Neutrophil (primary cell): ENCODE measurements around the gene VTI1A.

Source experiments
- H3K27ac ChIP-seq: fragments of 200-600 bp; sonication (generic); 2 replicates; pipeline ENCODE4 v1.5.1; 2016; ENCODE audit warnings: mild to moderate bottlenecking, moderate library complexity
- H3K27me3 ChIP-seq: fragments of 200-600 bp; sonication (generic); 2 replicates; pipeline ENCODE4 v1.6.0; 2016; ENCODE audit warnings: mild to moderate bottlenecking
- H3K36me3 ChIP-seq: fragments of 200-600 bp; sonication (generic); 2 replicates; pipeline ENCODE4 v1.5.1; 2017
- H3K4me1 ChIP-seq, 2 experiments: fragments of 200-600 bp in 1 of 2; sonication (generic) in 1 of 2; 1 replicate in 1 of 2; 2 replicates in 1 of 2; pipeline versions ENCODE4 v1.5.1 to v1.6.1; 2013 to 2016; ENCODE audit warnings: low read depth in 1 of 2, low read length in 1 of 2, mild to moderate bottlenecking in 1 of 2, moderate library complexity in 1 of 2; ENCODE audit not compliant: control insufficient read depth in 1 of 2, insufficient read depth in 1 of 2
- H3K4me3 ChIP-seq, 2 experiments: fragments of 200-600 bp in 1 of 2; sonication (generic) in 1 of 2; 1 replicate in 1 of 2; 2 replicates in 1 of 2; pipeline ENCODE4 v1.5.1; 2013 to 2016; ENCODE audit warnings: low read depth in 1 of 2, low read length in 1 of 2, mild to moderate bottlenecking in 1 of 2, moderate library complexity in 1 of 2
- H3K9me3 ChIP-seq: fragments of 200-600 bp; sonication (generic); 2 replicates; pipeline ENCODE4 v1.5.1; 2016
- CTCF ChIP-seq: fragments of 200-600 bp; sonication (generic); IDR thresholded peaks from 2 replicates; pipeline ENCODE4 v1.5.1; 2016; ENCODE audit warnings: antibody characterized with exemption

VTI1A gene

GRCh38 chr10:112739592-112740353, 292.8 kb downstream of the VTI1A start:
- H3K27ac ChIP-seq: no peak overlapping the region
- no peaks in the 10 kb centered on the region for H3K9me3 ChIP-seq
- H3K36me3 ChIP-seq: no peaks in the 10 kb centered on the region
- no peaks in the 10 kb centered on the region for H3K27me3 ChIP-seq
- no peaks in the 10 kb centered on the region for H3K4me1 ChIP-seq
- no peak overlapping the region for H3K4me3 ChIP-seq
- no peak for TF ChIP-seq CTCF

- Histone ChIP-seq H3K4me3 (no peak overlapping the region), H3K27me3 (no peaks in the 10 kb centered on the region), H3K36me3 (no peaks in the 10 kb centered on the region), H3K4me1 (no peaks in the 10 kb centered on the region), H3K27ac (no peak overlapping the region), H3K9me3 (no peaks in the 10 kb centered on the region)
- no peak for TF ChIP-seq CTCF
These were observed 294.9 kb downstream of the VTI1A start for GRCh38 chr10:112741830-112742402.

GRCh38 chr10:112744181-112745096, 297.4 kb downstream of the VTI1A start:
- Histone ChIP-seq H3K4me3 (no peak overlapping the region), H3K36me3 (no peaks in the 10 kb centered on the region), H3K27me3 (no peaks in the 10 kb centered on the region), H3K27ac (no peak overlapping the region), H3K9me3 (no peaks in the 10 kb centered on the region), H3K4me1 (no peaks in the 10 kb centered on the region)
- TF ChIP-seq CTCF: no peak

- no peaks in the 10 kb centered on the region for H3K27me3 ChIP-seq
- no peaks in the 10 kb centered on the region for H3K36me3 ChIP-seq
- no peak overlapping the region for H3K27ac ChIP-seq
- no peak overlapping the region for H3K4me3 ChIP-seq
- no peak for TF ChIP-seq CTCF
- H3K9me3 ChIP-seq: no peaks in the 10 kb centered on the region
- no peaks in the 10 kb centered on the region for H3K4me1 ChIP-seq
These were observed 299.3 kb downstream of the VTI1A start for GRCh38 chr10:112746329-112746728.

- Histone ChIP-seq H3K27me3 (no peaks in the 10 kb centered on the region), H3K4me3 (no peak overlapping the region), H3K4me1 (peaks cover 0 to 6% of the 10 kb centered on the region in 2 experiments), H3K9me3 (no peaks in the 10 kb centered on the region), H3K27ac (no peak overlapping the region), H3K36me3 (no peaks in the 10 kb centered on the region)
- TF ChIP-seq CTCF: no peak
These were observed 303.6 kb downstream of the VTI1A start for GRCh38 chr10:112750427-112751167.
